Measurements from ENCODE around the gene ZMYND15. TPM values are rescaled to one million over a fixed set of nuclear protein-coding genes. Genes with fewer than 3 reads are reported as not detected.

The ZMYND15 gene
- total and polyA plus RNA-seq, 2 of the 13 experiments (the other 11 are each of a cell fraction or from before 2014, with no cell fraction given) = 0.24 to 2.7 TPM

- ATAC-seq = peak; percentile 14; the same call in 2 of the 3 replicates
- Histone ChIP-seq H3K27me3 (ENCODE audit: control insufficient read depth in 1 of 2, insufficient read depth in 2 of 2, low read length in 2 of 2) (peaks cover 2 to 24% of the 10 kb centered on the region in 2 experiments; a peak in 3 of 5 replicates), H3K4me3 (replicated peaks in 1 of 3; ENCODE audit: insufficient read depth in 1 of 3, low read depth in 2 of 3, low read length in 3 of 3) (peak overlapping the region in 2 of 3 experiments; percentile 75 to 88; a peak in 2 of 6 replicates), H3K4me1 (ENCODE audit: insufficient read depth, low read length) (peaks cover 74% of the 10 kb centered on the region), H3K9me3 (ENCODE audit: low read length) (no peaks in the 10 kb centered on the region), H3K4me2 (ENCODE audit: low read depth, low read length) (peak overlapping the region; percentile 82; the same call in 1 of the 2 replicates), H2AFZ (ENCODE audit: low read length) (no peak overlapping the region), H3K9ac (ENCODE audit: insufficient read depth, low read depth, low read length) (no peak overlapping the region), H3K79me2 (ENCODE audit: insufficient read depth, low read length) (no peaks in the 10 kb centered on the region), H4K20me1 (ENCODE audit: insufficient read depth, low read length) (no peaks in the 10 kb centered on the region), H3K36me3 (replicated peaks in 1 of 2; ENCODE audit: control insufficient read depth in 1 of 2, insufficient read depth in 2 of 2, low read length in 2 of 2) (no peaks in the 10 kb centered on the region; a peak in 2 of 5 replicates), H3K27ac (ENCODE audit: extremely low read length, insufficient read depth, low read length) (no peak overlapping the region)
- ChIA-PET CTCF (ENCODE audit: low intra/inter-chr PET ratio, low total read pairs) (no interaction called here), POLR2A (interaction anchor here (0.9 to 3.8 kb wide), 4 partner anchors 31 to 47 kb away, joined by 4 to 15 read pairs (median 9); partner anchors contain the start of genes GLTPD2 and TM4SF5)
- no peak for FAIRE-seq
- TSS peak; percentile 50 for BruUV-seq (replicated peaks)
- WGBS (ENCODE audit: low lambda C conversion rate) = 50% methylated on average over 8 of the region's 8 CpGs
- in situ Hi-C loops (cut with HindIII; ENCODE audit: extremely low pct_ligation_motif_present, low pct_unique_long_range_greater_than_20kb) (no loop called here), intact Hi-C loops (cut with micrococcal nuclease; ENCODE audit: unreplicated experiment) (no loop called here)
- TF ChIP-seq THAP7 (CRISPR knock-in tag; IDR thresholded peaks at IDR 0.05) = no peak
- 0 out of 2 replicates have a peak, but pooled peaks have one; percentile 44 for TF ChIP-seq ZNF891 (CRISPR knock-in tag; IDR thresholded peaks at IDR 0.05)
- TF ChIP-seq HMGA1 (CRISPR knock-in tag; conservative IDR thresholded peaks at IDR 0.05) = no peak
- TF ChIP-seq PHF5A (CRISPR knock-in tag; IDR thresholded peaks at IDR 0.05; ENCODE audit: low read depth, unreplicated experiment) = no peak
- no peak for TF ChIP-seq RAD21 (CRISPR knock-in tag; IDR thresholded peaks at IDR 0.05)
- TF ChIP-seq HNRNPK (IDR thresholded peaks at IDR 0.05; ENCODE audit: low read depth, low read length, poor library complexity, severe bottlenecking) = no peak
- TF ChIP-seq, protein P1, sequence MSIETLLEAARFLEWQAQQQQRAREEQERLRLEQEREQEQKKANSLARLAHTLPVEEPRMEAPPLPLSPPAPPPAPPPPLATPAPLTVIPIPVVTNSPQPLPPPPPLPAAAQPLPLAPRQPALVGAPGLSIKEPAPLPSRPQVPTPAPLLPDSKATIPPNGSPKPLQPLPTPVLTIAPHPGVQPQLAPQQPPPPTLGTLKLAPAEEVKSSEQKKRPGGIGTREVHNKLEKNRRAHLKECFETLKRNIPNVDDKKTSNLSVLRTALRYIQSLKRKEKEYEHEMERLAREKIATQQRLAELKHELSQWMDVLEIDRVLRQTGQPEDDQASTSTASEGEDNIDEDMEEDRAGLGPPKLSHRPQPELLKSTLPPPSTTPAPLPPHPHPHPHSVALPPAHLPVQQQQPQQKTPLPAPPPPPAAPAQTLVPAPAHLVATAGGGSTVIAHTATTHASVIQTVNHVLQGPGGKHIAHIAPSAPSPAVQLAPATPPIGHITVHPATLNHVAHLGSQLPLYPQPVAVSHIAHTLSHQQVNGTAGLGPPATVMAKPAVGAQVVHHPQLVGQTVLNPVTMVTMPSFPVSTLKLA (IDR thresholded peaks at IDR 0.05) = no peak
- TF ChIP-seq ZNF263 (CRISPR knock-in tag; IDR thresholded peaks at IDR 0.05) = peak; percentile 85
- TF ChIP-seq ZNF7 (CRISPR knock-in tag; IDR thresholded peaks at IDR 0.05) = no peak
- peak; percentile 70; the same call in 1 of the 2 replicates for TF ChIP-seq NRL (CRISPR knock-in tag; IDR thresholded peaks at IDR 0.05; ENCODE audit: borderline replicate concordance)
- no peak for TF ChIP-seq CC2D1A (CRISPR knock-in tag; IDR thresholded peaks at IDR 0.05)
- TF ChIP-seq FOXO4 (CRISPR knock-in tag; conservative IDR thresholded peaks at IDR 0.05) = no peak
- no peak for TF ChIP-seq MAFK (conservative IDR thresholded peaks at IDR 0.05 in 1 of 2, IDR thresholded peaks at IDR 0.05 in 1 of 2; ENCODE audit: low read length in 2 of 2)
- TF ChIP-seq, protein P2, sequence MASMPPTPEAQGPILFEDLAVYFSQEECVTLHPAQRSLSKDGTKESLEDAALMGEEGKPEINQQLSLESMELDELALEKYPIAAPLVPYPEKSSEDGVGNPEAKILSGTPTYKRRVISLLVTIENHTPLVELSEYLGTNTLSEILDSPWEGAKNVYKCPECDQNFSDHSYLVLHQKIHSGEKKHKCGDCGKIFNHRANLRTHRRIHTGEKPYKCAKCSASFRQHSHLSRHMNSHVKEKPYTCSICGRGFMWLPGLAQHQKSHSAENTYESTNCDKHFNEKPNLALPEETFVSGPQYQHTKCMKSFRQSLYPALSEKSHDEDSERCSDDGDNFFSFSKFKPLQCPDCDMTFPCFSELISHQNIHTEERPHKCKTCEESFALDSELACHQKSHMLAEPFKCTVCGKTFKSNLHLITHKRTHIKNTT (CRISPR knock-in tag; IDR thresholded peaks at IDR 0.05) = no peak
- TF ChIP-seq HNRNPL (IDR thresholded peaks at IDR 0.05; ENCODE audit: low read depth, low read length) = peak; percentile 69; the same call in 1 of the 2 replicates
- TF ChIP-seq CENPX (CRISPR knock-in tag; IDR thresholded peaks at IDR 0.05) = no peak
- no peak for TF ChIP-seq ZNF24 (IDR thresholded peaks at IDR 0.05)
- TF ChIP-seq, protein P3, sequence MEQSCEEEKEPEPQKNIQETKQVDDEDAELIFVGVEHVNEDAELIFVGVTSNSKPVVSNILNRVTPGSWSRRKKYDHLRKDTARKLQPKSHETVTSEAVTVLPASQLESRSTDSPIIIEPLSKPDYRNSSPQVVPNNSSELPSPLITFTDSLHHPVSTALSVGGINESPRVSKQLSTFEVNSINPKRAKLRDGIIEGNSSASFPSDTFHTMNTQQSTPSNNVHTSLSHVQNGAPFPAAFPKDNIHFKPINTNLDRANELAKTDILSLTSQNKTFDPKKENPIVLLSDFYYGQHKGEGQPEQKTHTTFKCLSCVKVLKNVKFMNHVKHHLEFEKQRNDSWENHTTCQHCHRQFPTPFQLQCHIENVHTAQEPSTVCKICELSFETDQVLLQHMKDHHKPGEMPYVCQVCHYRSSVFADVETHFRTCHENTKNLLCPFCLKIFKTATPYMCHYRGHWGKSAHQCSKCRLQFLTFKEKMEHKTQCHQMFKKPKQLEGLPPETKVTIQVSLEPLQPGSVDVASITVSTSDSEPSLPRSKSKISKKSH (CRISPR knock-in tag; IDR thresholded peaks at IDR 0.05; ENCODE audit: borderline replicate concordance) = 0 out of 2 replicates have a peak, but pooled peaks have one; percentile 47
- no peak for DNase-seq (ENCODE audit: low spot score)
Measured at GRCh38 chr17:4740584-4740983, 951 bp downstream of the ZMYND15 start.
